CD14-positive monocyte (primary cell): ENCODE measurements around the gene MT1A. TPM values are rescaled to one million over a fixed set of nuclear protein-coding genes. Genes with fewer than 3 reads are reported as not detected.
A peak's percentile ranks its signal among the peaks of the same experiment; 100 is the strongest.

ENCODE experiments used
- DNase-seq, 3 donors: peaks; one replicate each; pipeline ENCODE4 v3.0.0-alpha.2; 2011 to 2022
- H2AFZ ChIP-seq: 2 replicates; pipeline ENCODE4 v1.6.0; 2012; ENCODE audit warnings: mild to moderate bottlenecking, low read depth, low read length, inconsistent platforms; ENCODE audit not compliant: insufficient read depth, poor library complexity, severe bottlenecking
- H3K27ac ChIP-seq, 2 donors: 1 replicate in 1 of 2; 2 replicates in 1 of 2; pipeline ENCODE4 v1.5.1; 2012 to 2013; ENCODE audit warnings: low read length in 2 of 2, control low read depth in 1 of 2, inconsistent platforms in 1 of 2, low read depth in 1 of 2, mild to moderate bottlenecking in 1 of 2
- H3K27me3 ChIP-seq, 2 donors: one replicate each; pipeline versions ENCODE4 v1.6.0 to v1.6.1; 2011 to 2013; ENCODE audit warnings: low read length in 2 of 2; ENCODE audit not compliant: control insufficient read depth in 2 of 2, insufficient read depth in 2 of 2
- H3K36me3 ChIP-seq, 2 donors: replicated peaks in 1 of 2; 1 replicate in 1 of 2; 2 replicates in 1 of 2; pipeline versions ENCODE4 v1.5.1 to v1.6.1; 2012 to 2013; ENCODE audit warnings: low read length in 2 of 2, control low read depth in 1 of 2, inconsistent platforms in 1 of 2, mild to moderate bottlenecking in 1 of 2; ENCODE audit not compliant: insufficient read depth in 2 of 2, control insufficient read depth in 1 of 2
- H3K4me1 ChIP-seq, 2 donors: 1 replicate in 1 of 2; 2 replicates in 1 of 2; pipeline versions ENCODE4 v1.5.1 to v1.6.1; 2012 to 2013; ENCODE audit warnings: low read length in 2 of 2, control low read depth in 1 of 2, inconsistent platforms in 1 of 2, mild to moderate bottlenecking in 1 of 2, moderate library complexity in 1 of 2; ENCODE audit not compliant: insufficient read depth in 2 of 2, control insufficient read depth in 1 of 2
- H3K4me2 ChIP-seq: replicated peaks from 2 replicates; pipeline ENCODE3; 2012; ENCODE audit warnings: low read length, moderate library complexity, mild to moderate bottlenecking; ENCODE audit not compliant: poor library complexity, severe bottlenecking; ENCODE audit errors: extremely low read depth
- H3K4me3 ChIP-seq, 3 experiments: fragments of 200-600 bp in 1 of 3; sonication (generic) in 1 of 3; replicated peaks in 1 of 3; 1 replicate in 2 of 3; 2 replicates in 1 of 3; pipeline ENCODE4 v1.5.1; 2011 to 2013; ENCODE audit warnings: low read length in 3 of 3, mild to moderate bottlenecking in 3 of 3, control low read depth in 2 of 3, low read depth in 2 of 3, inconsistent platforms in 1 of 3, moderate library complexity in 1 of 3
- H3K79me2 ChIP-seq: 2 replicates; pipeline ENCODE4 v1.6.0; 2012; ENCODE audit warnings: mild to moderate bottlenecking, control low read depth, inconsistent platforms, low read length, moderate library complexity; ENCODE audit not compliant: insufficient read depth
- H3K9ac ChIP-seq: 2 replicates; pipeline ENCODE4 v1.6.0; 2017; ENCODE audit warnings: low read length, mild to moderate bottlenecking; ENCODE audit not compliant: insufficient read depth, poor library complexity, severe bottlenecking
- H3K9me3 ChIP-seq, 2 donors: replicated peaks in 1 of 2; 1 replicate in 1 of 2; 2 replicates in 1 of 2; pipeline versions ENCODE4 v1.5.1 to v1.6.1; 2012 to 2013; ENCODE audit warnings: low read length in 2 of 2, control low read depth in 1 of 2; ENCODE audit not compliant: control insufficient read depth in 1 of 2, insufficient read depth in 1 of 2
- H4K20me1 ChIP-seq: 2 replicates; pipeline ENCODE4 v1.6.0; 2012; ENCODE audit warnings: mild to moderate bottlenecking, low read length, control low read depth, moderate library complexity; ENCODE audit not compliant: insufficient read depth
- H3K27ac Mint-ChIP-seq, 7 donors: one replicate each; pipeline ENCODE4 v1.8.0; 2020; ENCODE audit warnings: mild to moderate bottlenecking in 7 of 7, mixed read lengths in 7 of 7, moderate library complexity in 6 of 7, inconsistent platforms in 2 of 7
- H3K27me3 Mint-ChIP-seq, 3 donors: one replicate each; pipeline ENCODE4 v1.8.0; 2021 to 2022; ENCODE audit warnings: low read depth in 3 of 3, mild to moderate bottlenecking in 3 of 3, mixed read lengths in 3 of 3, moderate library complexity in 3 of 3, inconsistent platforms in 1 of 3
- H3K36me3 Mint-ChIP-seq, 2 donors: one replicate each; pipeline ENCODE4 v1.8.0; 2020; ENCODE audit warnings: mixed read lengths in 2 of 2, inconsistent platforms in 1 of 2, mild to moderate bottlenecking in 1 of 2
- H3K4me1 Mint-ChIP-seq: one replicate; pipeline ENCODE4 v1.8.0; 2020; ENCODE audit warnings: mild to moderate bottlenecking, mixed read lengths
- H3K4me3 Mint-ChIP-seq, 2 donors: one replicate each; pipeline ENCODE4 v1.8.0; 2020; ENCODE audit warnings: mild to moderate bottlenecking in 2 of 2, mixed read lengths in 2 of 2, moderate library complexity in 1 of 2
- H3K9me3 Mint-ChIP-seq, 7 donors: one replicate each; pipeline ENCODE4 v1.8.0; 2020 to 2022; ENCODE audit warnings: mixed read lengths in 7 of 7, mild to moderate bottlenecking in 6 of 7, moderate library complexity in 6 of 7, inconsistent platforms in 2 of 7
- WGBS: methylation state at CpG from one replicate; pipeline ENCODE4 v1.1.5; 2013; ENCODE audit warnings: missing lambda C conversion rate; ENCODE audit not compliant: insufficient coverage; 5-methylcytosine and 5-hydroxymethylcytosine counted together
- intact Hi-C, 2 donors: fragments of 100-400 bp; cut with micrococcal nuclease; formaldehyde crosslinking; loops; one replicate each; pipeline versions ENCODE4 v1.15.0 to v1.15.1; 2023
- polyA plus RNA-seq, 3 donors: library from polyadenylated mRNA; depleted of rRNA in 1 of 3; unstranded in 2 of 3; stranded (reverse) in 1 of 3; fragments of 300-500 nt in 2 of 3; fragments of >200 nt in 1 of 3; fragmentation: Illumina TruSeq in 2 of 3; gene quantifications; 1 replicate in 2 of 3; 2 replicates in 1 of 3; pipeline ENCODE4 v1.2.3, GENCODE V29; 2012 to 2021
- TF ChIP-seq, protein P1 (sequence below): fragments of 200-600 bp; IDR thresholded peaks from one replicate; pipeline ENCODE4 v1.8.0; 2022; ENCODE audit warnings: antibody characterized with exemption, mild to moderate bottlenecking

The MT1A gene
- polyA plus RNA-seq, 3 donors, result not detected

DNA sequence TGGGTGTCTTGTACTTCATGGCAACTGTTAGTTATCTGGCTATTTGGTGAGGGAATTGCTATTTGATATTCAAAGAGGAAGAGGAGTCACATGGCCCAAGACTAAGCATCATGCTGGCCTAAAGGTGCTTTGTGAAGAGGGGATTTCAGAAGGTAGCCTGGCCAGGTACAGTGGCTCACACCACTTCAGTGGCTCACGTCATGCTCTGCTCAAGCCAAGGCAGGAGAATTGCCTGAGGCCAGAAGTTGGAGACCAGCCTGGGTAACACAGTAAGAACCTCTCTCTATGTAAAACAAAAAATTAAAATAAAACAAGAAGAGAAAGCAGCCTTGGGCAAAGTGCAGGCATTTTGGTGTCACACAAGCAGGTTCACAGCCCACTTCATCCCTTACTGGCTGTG, 6.8 kb downstream of the MT1A start:
- Mint-ChIP-seq H3K9me3 (peaks cover 0 to 7% (median 0%) of the 10 kb centered on the region in 7 donors), H3K4me1 (peaks cover 13% of the 10 kb centered on the region), H3K36me3 (no peaks in the 10 kb centered on the region), H3K27me3 (peaks cover 71 to 88% (median 85%) of the 10 kb centered on the region in 3 donors), H3K27ac (no peak overlapping the region), H3K4me3 (peak overlapping the region in 1 of 2 donors; percentile 49)
- TF ChIP-seq, protein P1, sequence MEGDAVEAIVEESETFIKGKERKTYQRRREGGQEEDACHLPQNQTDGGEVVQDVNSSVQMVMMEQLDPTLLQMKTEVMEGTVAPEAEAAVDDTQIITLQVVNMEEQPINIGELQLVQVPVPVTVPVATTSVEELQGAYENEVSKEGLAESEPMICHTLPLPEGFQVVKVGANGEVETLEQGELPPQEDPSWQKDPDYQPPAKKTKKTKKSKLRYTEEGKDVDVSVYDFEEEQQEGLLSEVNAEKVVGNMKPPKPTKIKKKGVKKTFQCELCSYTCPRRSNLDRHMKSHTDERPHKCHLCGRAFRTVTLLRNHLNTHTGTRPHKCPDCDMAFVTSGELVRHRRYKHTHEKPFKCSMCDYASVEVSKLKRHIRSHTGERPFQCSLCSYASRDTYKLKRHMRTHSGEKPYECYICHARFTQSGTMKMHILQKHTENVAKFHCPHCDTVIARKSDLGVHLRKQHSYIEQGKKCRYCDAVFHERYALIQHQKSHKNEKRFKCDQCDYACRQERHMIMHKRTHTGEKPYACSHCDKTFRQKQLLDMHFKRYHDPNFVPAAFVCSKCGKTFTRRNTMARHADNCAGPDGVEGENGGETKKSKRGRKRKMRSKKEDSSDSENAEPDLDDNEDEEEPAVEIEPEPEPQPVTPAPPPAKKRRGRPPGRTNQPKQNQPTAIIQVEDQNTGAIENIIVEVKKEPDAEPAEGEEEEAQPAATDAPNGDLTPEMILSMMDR, result no peak
- peaks cover 0 to 5% of the 10 kb centered on the region in 2 donors for H3K9me3 ChIP-seq
- H3K9ac ChIP-seq, result no peak overlapping the region
- no CpG with 5 or more reads among the region's 1 CpG for WGBS
- H3K36me3 ChIP-seq, result no peaks in the 10 kb centered on the region
- H3K79me2 ChIP-seq, result no peaks in the 10 kb centered on the region
- H3K4me2 ChIP-seq, result no peak overlapping the region
- no peaks in the 10 kb centered on the region for H4K20me1 ChIP-seq
- DNase-seq, result no peak
- no peak overlapping the region for H3K27ac ChIP-seq
- peaks cover 61 to 98% of the 10 kb centered on the region in 2 donors for H3K27me3 ChIP-seq
- no peak overlapping the region for H2AFZ ChIP-seq
- no peak overlapping the region for H3K4me3 ChIP-seq
- intact Hi-C loops, result no loop called here
- H3K4me1 ChIP-seq, result peaks cover 4 to 8% of the 10 kb centered on the region in 2 donors

DNA sequence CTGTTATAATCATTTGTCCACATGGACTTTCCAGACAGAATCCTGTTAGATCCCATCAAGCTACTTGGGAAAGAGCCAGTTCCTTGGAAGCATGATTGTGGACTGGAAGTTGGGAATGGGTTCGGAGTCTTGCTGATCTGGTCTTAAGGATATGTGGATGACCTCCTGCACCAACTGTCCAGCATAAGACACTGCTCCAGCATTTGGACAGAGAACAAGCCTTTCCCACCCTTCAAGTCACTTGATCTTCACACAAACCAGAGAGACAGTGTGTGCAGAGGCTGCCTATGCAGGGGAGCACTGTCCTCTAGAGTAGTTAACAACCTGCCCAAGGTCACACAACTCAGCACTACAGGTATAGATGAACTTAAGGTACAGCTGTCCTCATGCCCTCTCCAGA, 7.4 kb downstream of the MT1A start:
- Histone ChIP-seq H3K36me3 (no peaks in the 10 kb centered on the region), H4K20me1 (no peaks in the 10 kb centered on the region), H3K4me2 (no peak overlapping the region), H3K4me1 (peaks cover 4 to 8% of the 10 kb centered on the region in 2 donors), H3K27ac (no peak overlapping the region), H3K4me3 (no peak overlapping the region), H3K9me3 (peaks cover 0 to 5% of the 10 kb centered on the region in 2 donors), H3K79me2 (no peaks in the 10 kb centered on the region), H3K9ac (no peak overlapping the region), H3K27me3 (peaks cover 56 to 97% of the 10 kb centered on the region in 2 donors), H2AFZ (no peak overlapping the region)
- intact Hi-C loops, result no loop called here
- no peak overlapping the region for H3K27ac Mint-ChIP-seq
- TF ChIP-seq, protein P1, result no peak
- no CpG with 5 or more reads among the region's 1 CpG for WGBS
- H3K27me3 Mint-ChIP-seq, result peaks cover 69 to 86% (median 81%) of the 10 kb centered on the region in 3 donors
- H3K36me3 Mint-ChIP-seq, result no peaks in the 10 kb centered on the region
- peaks cover 13% of the 10 kb centered on the region for H3K4me1 Mint-ChIP-seq
- no peak for DNase-seq
- H3K9me3 Mint-ChIP-seq, result peaks cover 0 to 7% (median 0%) of the 10 kb centered on the region in 7 donors
- H3K4me3 Mint-ChIP-seq, result peak overlapping the region in 1 of 2 donors; percentile 14
